Activated naive CD4-positive, alpha-beta T cell treated with Interleukin-2 at 50 U/mL for 16 hours (primary cell): Measurements from ENCODE around the gene CLK2.
"Not testable (repeated sequence)": the region's sequence is repeated elsewhere in the genome, so short reads cannot be mapped to it uniquely, and the experiment has no call there.

ENCODE experiments used
- DNase-seq: peaks from one replicate; pipeline ENCODE4 v3.0.0-alpha.2; 2020

The CLK2 gene

DNA sequence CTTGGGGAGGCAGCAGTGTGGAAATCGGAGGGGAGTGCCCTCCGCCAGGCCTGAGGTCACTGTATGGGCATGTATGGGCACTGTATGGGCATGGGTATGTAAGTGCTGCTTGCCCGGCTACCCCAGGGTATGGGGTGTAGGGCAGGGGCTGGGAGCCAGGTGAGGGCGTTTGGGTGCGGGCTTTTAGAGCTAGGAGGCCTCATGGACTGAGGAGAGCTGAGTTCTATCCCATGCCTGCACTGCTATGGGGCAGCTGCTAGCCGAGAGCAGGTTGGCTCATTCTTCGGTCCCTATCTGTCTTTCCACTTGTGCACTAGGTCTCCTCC, 22.6 kb upstream of the CLK2 start:
- DNase-seq = no peak

DNA sequence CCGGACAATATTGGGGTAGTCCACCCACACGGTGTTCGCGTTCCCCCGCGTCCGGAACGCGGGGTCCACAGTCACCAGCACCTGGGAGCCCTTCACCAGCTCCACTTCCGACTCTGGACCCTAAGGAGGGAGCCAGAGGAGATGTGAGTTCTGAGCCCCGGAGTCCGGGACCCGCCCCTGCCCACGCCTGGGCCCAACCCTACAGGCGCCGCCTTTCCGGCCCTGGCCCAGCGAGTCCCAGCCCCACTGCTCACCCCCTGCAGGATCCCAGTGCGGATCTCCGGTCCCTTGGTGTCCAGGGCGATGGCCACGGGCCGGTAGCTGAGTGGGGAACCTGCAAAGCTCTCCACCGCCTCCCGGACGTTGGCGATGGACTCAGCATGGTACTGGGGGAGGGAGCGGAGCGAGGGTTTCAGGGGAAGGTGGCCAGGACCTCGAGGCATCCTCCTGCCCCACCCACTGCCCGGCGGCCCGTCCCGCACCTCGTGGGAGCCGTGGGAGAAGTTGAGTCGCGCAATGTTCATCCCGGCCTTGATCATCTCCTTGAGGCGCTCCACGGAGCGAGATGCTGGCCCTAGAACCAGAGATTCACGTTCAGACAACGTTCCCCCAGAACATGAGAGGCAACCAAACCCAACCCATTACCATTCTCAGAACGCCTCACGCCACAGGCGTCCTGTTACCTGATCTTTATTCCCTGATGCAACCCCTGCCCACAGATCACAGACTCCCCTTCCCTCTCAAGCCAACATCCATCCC, 22.1 kb upstream of the CLK2 start:
- no peak for DNase-seq

- no peak for DNase-seq
Observed at GRCh38 chr1:155294520-155295182, 21.3 kb upstream of the CLK2 start.

GRCh38 chr1:155293086-155293749, 19.9 kb upstream of the CLK2 start:
- DNase-seq = no peak

- DNase-seq = not testable (repeated sequence)
Observed at GRCh38 chr1:155291006-155291405, 17.7 kb upstream of the CLK2 start.

GRCh38 chr1:155287987-155288543, 14.8 kb upstream of the CLK2 start:
- no peak for DNase-seq

- DNase-seq = no peak
Observed at GRCh38 chr1:155286544-155286943, 13.2 kb upstream of the CLK2 start.

DNA sequence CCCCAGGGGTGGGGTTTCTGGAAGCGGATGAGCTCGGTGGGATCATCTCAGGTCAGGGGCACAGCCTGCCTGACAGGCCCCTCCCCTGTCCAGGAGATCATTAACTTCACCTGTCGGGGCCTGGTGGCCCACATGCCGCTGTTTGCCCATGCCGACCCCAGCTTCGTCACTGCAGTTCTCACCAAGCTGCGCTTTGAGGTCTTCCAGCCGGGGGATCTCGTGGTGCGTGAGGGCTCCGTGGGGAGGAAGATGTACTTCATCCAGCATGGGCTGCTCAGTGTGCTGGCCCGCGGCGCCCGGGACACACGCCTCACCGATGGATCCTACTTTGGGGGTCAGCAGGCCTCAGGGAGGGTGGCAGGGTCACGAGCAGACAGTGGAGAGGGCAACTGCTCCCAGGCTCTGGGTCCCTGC, 12.3 kb upstream of the CLK2 start:
- DNase-seq = no peak

GRCh38 chr1:155285063-155285462, 11.8 kb upstream of the CLK2 start:
- no peak for DNase-seq

GRCh38 chr1:155284476-155284875, 11.2 kb upstream of the CLK2 start:
- DNase-seq = no peak

- no peak for DNase-seq
Observed at GRCh38 chr1:155282488-155283091, 9.3 kb upstream of the CLK2 start.

GRCh38 chr1:155279268-155279667, 6.0 kb upstream of the CLK2 start:
- DNase-seq = no peak

DNA sequence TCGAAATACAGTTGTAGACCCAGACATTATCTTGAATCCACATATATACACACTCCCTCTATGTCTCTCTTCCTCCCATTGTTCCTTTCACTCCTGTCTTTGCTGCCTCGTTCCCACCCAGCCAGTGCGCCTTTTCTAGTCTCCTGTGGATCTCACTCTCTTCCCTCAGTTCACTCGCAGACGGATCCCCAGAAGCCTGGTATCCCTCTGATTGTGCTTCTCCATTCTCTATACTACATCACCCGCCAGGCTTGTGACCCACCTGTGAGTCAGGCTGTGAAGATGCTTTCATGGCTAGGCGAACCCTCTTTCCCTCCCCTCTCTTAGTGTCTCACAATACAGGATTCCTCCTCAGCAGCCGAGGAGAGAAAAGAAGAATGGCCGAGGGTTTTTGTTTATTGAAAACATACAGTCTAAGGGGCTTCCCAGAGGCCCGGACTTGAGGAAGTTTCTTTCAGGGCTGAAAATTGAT, 5.4 kb upstream of the CLK2 start:
- DNase-seq = no peak

- peak; percentile 83 for DNase-seq
Observed at GRCh38 chr1:155277902-155278688, 4.8 kb upstream of the CLK2 start.

GRCh38 chr1:155277070-155277901, 4.0 kb upstream of the CLK2 start, which contains the start of gene HCN3:
Gene HCN3 (plus strand): TSS chr1:155277463. CDS start chr1:155277591, 128 bp downstream.
- peak; percentile 95 for DNase-seq

DNA sequence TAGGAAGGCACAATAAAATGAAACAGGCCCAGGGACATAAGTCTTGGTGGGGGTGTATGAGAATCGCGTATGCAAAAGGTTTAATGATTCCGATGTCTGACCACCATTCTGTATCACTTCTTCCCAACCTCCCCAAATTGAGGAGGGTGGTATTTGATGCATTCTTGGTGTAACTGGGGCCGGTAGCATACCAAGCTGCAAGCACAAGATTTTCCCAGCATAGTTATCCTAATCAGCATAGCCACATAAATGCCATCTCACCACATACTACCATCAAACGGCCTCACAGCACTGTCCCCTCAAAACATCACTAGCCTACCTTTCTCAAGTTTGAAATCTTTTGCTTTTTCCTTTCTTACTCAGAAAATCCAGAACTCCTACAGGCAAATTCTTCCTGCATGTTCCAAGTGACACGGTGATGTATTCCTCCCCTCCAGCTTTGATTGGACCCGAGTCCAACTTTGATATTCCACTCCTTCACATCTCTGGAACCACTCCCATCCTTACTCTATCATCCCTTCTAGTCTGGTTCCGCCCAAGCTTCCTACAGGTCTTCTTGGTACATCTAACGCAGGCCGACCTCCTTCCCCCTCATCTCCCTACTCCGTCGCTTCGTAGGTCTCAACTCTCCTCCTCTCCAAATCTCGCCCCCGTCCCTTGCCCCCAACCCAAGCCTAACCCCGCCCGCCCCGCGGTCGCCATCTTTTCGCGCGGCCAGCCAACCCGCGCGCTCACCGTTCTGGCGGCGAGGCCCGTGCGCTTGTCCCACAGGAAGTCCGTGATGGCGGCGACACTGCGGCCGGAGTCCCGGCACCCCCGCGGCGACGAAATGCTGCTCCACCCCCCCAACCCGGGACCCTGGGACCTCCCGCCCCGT, 600 bp downstream of the CLK2 start:
- no peak for DNase-seq

- DNase-seq = no peak
Observed at GRCh38 chr1:155269381-155269780, 3.9 kb downstream of the CLK2 start.

- DNase-seq = no peak
Observed at GRCh38 chr1:155268630-155269029, 4.7 kb downstream of the CLK2 start.

DNA sequence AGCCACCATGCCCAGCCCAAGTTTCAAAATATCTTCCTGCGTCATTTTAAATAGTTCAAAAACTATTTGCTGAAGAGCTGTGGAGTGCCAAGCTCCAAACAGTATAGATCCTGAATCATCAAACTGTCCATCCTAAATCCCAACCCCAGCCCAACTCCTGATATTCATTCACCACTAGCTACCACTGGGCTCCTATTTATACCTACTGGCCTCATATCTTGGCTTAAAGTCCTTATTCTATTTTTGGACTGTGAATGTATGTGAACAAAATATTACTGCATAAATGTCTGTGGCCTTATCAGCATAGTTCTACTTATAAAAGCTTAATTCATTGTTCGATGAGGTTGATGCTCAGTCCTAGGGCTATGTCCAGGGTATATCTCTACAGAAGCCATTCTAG, 5.9 kb downstream of the CLK2 start:
- no peak for DNase-seq

DNA sequence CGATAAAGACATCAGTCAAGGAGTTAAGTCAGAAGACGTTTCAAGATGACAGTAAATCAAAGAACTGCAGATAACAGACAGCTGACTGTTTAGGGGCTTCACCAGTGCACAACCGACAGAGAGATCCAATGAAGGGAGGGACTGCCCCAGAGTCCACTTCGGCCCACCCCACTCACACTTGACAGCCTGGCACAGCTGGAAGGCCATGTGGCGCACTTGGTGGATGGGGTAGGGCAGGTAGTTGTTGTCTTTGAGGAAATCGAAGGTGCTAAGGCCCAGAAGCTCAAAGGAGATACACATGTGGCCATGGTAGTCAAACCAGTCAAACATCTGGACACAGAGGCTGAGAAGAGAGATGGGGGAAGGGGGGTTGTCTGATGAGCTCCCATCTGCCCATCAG, 6.8 kb downstream of the CLK2 start:
- DNase-seq = no peak
